ENCODE data around the gene ATF6. TPM values are rescaled to one million over a fixed set of nuclear protein-coding genes. Genes with fewer than 3 reads are reported as not detected.

The ATF6 gene
- total and polyA plus RNA-seq, 9 of the 15 experiments (the other 6 are each of a cell fraction or from before 2014, with no cell fraction given) = 11.7 to 32.4 (median 20.4) TPM

DNA sequence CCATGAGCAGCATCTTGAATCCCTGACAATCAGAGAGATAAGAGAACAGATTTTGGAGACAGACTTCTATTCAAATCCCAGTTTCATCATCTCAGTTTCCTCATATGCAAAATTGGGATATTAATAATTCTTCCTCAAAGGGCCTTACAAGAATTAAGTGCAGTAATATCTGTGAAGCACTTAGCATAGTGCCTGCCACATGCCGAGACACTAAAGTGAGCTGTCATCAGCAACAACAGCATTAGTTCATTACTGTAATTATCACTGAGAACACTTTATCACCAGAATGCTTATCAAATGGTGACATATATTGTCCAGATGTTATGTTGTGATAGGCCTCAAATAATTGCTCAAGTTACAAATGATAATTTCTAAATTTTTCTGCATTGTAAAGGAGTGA lies 45.7 kb upstream of the ATF6 start:
- no peak overlapping the region; the same call in 2 of the 3 replicates for H3K27ac ChIP-seq (ENCODE audit: extremely low read depth, low read depth, low read length)
- H2AFZ ChIP-seq (ENCODE audit: low read depth, low read length) = no peak overlapping the region
- ChIA-PET POLR2A (interaction anchor here (0.6 kb wide), 1 partner anchor 213 kb away, joined by 3 read pairs; no protein-coding TSS in a partner anchor), CTCF (ENCODE audit: low intra/inter-chr PET ratio) (no interaction called here)
- no peak overlapping the region; a peak in 1 of 4 replicates for H3K9ac ChIP-seq (ENCODE audit: insufficient read depth in 1 of 2, low read depth in 2 of 2, low read length in 2 of 2)
- peaks cover 25 to 45% of the 10 kb centered on the region in 2 experiments for H3K4me1 ChIP-seq (replicated peaks in 1 of 2; ENCODE audit: control insufficient read depth in 2 of 2, insufficient read depth in 2 of 2, low read length in 2 of 2)
- H3K9me3 ChIP-seq (replicated peaks; ENCODE audit: control insufficient read depth, insufficient read depth, low read depth, low read length) = no peaks in the 10 kb centered on the region
- H3K27me3 ChIP-seq (ENCODE audit: control insufficient read depth in 2 of 2, insufficient read depth in 2 of 2, low read length in 2 of 2) = no peaks in the 10 kb centered on the region
- no peaks in the 10 kb centered on the region for H4K20me1 ChIP-seq (replicated peaks; ENCODE audit: control insufficient read depth, insufficient read depth, low read length)
- ATAC-seq (no peak), DNase-seq (ENCODE audit: extremely low read depth in 1 of 4, low spot score in 3 of 4) (no peak), FAIRE-seq (no peak)
- intact Hi-C loops (cut with micrococcal nuclease) (loop anchor here (2.0 kb wide), 1 partner anchor 14 kb away; the partner anchor contains the start of gene FCRLA), in situ Hi-C loops (cut with MboI) (no loop called here)
- H3K4me3 ChIP-seq = no peak overlapping the region
- WGBS (ENCODE audit: insufficient coverage, low coverage, missing lambda C conversion rate) = 6% methylated on average over 1 of the region's 1 CpG
- no peaks in the 10 kb centered on the region for H3K36me3 ChIP-seq (ENCODE audit: control insufficient read depth, insufficient read depth, low read length)
- no peaks in the 10 kb centered on the region for H3K79me2 ChIP-seq (ENCODE audit: control insufficient read depth, insufficient read depth, low read length)
- no TSS peak for BruUV-seq (replicated peaks)
- H3K4me2 ChIP-seq (ENCODE audit: insufficient read depth, low read length) = no peak overlapping the region
- no peaks in the 10 kb centered on the region for H3K9me1 ChIP-seq (ENCODE audit: control insufficient read depth, insufficient read depth, low read length)
- no peak for TF ChIP-seq MAFK (IDR thresholded peaks at IDR 0.05; ENCODE audit: low read length)
- TF ChIP-seq GATAD2B (IDR thresholded peaks at IDR 0.05; ENCODE audit: borderline replicate concordance) = no peak
- TF ChIP-seq ZBTB7A (IDR thresholded peaks at IDR 0.05; ENCODE audit: borderline replicate concordance, control insufficient read depth, low read depth, low read length) = no peak
- TF ChIP-seq TAL1 (IDR thresholded peaks at IDR 0.05) = peak; percentile 27; the same call in 1 of the 2 replicates
- peak; percentile 83 for TF ChIP-seq MEIS2 (IDR thresholded peaks at IDR 0.05; ENCODE audit: partially characterized antibody)
- TF ChIP-seq ZNF165 (CRISPR knock-in tag; IDR thresholded peaks at IDR 0.05; ENCODE audit: borderline replicate concordance) = no peak
- no peak for TF ChIP-seq KAT8 (IDR thresholded peaks at IDR 0.05; ENCODE audit: low read depth)
- TF ChIP-seq, protein P1, sequence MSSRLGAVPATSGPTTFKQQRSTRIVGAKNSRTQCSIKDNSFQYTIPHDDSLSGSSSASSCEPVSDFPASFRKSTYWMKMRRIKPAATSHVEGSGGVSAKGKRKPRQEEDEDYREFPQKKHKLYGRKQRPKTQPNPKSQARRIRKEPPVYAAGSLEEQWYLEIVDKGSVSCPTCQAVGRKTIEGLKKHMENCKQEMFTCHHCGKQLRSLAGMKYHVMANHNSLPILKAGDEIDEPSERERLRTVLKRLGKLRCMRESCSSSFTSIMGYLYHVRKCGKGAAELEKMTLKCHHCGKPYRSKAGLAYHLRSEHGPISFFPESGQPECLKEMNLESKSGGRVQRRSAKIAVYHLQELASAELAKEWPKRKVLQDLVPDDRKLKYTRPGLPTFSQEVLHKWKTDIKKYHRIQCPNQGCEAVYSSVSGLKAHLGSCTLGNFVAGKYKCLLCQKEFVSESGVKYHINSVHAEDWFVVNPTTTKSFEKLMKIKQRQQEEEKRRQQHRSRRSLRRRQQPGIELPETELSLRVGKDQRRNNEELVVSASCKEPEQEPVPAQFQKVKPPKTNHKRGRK (tag; IDR thresholded peaks at IDR 0.05) = no peak
- no peak for TF ChIP-seq TAF7 (tag; IDR thresholded peaks at IDR 0.05)
- TF ChIP-seq MTA2 (IDR thresholded peaks at IDR 0.05; ENCODE audit: low read depth) = 0 out of 2 replicates have a peak, but pooled peaks have one; percentile 21
- TF ChIP-seq, protein P2, sequence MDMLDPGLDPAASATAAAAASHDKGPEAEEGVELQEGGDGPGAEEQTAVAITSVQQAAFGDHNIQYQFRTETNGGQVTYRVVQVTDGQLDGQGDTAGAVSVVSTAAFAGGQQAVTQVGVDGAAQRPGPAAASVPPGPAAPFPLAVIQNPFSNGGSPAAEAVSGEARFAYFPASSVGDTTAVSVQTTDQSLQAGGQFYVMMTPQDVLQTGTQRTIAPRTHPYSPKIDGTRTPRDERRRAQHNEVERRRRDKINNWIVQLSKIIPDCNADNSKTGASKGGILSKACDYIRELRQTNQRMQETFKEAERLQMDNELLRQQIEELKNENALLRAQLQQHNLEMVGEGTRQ (CRISPR knock-in tag; IDR thresholded peaks at IDR 0.05) = no peak
- TF ChIP-seq KDM1A (IDR thresholded peaks at IDR 0.05) = no peak
- TF ChIP-seq, protein P3, sequence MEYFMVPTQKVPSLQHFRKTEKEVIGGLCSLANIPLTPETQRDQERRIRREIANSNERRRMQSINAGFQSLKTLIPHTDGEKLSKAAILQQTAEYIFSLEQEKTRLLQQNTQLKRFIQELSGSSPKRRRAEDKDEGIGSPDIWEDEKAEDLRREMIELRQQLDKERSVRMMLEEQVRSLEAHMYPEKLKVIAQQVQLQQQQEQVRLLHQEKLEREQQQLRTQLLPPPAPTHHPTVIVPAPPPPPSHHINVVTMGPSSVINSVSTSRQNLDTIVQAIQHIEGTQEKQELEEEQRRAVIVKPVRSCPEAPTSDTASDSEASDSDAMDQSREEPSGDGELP (CRISPR knock-in tag; IDR thresholded peaks at IDR 0.05; ENCODE audit: borderline replicate concordance) = no peak
- TF ChIP-seq, protein P4, sequence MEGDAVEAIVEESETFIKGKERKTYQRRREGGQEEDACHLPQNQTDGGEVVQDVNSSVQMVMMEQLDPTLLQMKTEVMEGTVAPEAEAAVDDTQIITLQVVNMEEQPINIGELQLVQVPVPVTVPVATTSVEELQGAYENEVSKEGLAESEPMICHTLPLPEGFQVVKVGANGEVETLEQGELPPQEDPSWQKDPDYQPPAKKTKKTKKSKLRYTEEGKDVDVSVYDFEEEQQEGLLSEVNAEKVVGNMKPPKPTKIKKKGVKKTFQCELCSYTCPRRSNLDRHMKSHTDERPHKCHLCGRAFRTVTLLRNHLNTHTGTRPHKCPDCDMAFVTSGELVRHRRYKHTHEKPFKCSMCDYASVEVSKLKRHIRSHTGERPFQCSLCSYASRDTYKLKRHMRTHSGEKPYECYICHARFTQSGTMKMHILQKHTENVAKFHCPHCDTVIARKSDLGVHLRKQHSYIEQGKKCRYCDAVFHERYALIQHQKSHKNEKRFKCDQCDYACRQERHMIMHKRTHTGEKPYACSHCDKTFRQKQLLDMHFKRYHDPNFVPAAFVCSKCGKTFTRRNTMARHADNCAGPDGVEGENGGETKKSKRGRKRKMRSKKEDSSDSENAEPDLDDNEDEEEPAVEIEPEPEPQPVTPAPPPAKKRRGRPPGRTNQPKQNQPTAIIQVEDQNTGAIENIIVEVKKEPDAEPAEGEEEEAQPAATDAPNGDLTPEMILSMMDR (IDR thresholded peaks at IDR 0.05 in 2 of 3, conservative IDR thresholded peaks at IDR 0.05 in 1 of 3; ENCODE audit: insufficient read depth in 2 of 3, low read depth in 1 of 3, low read length in 3 of 3) = no peak
- TF ChIP-seq, protein P5, sequence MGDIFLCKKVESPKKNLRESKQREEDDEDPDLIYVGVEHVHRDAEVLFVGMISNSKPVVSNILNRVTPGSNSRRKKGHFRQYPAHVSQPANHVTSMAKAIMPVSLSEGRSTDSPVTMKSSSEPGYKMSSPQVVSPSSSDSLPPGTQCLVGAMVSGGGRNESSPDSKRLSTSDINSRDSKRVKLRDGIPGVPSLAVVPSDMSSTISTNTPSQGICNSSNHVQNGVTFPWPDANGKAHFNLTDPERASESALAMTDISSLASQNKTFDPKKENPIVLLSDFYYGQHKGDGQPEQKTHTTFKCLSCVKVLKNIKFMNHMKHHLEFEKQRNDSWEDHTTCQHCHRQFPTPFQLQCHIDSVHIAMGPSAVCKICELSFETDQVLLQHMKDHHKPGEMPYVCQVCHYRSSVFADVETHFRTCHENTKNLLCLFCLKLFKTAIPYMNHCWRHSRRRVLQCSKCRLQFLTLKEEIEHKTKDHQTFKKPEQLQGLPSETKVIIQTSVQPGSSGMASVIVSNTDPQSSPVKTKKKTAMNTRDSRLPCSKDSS (IDR thresholded peaks at IDR 0.05; ENCODE audit: low read depth, partially characterized antibody) = no peak
- TF ChIP-seq CBFA2T3 (IDR thresholded peaks at IDR 0.05) = peak; percentile 64
- peak; percentile 71 for TF ChIP-seq TEAD4 (IDR thresholded peaks at IDR 0.05; ENCODE audit: low read length)
- no peak for TF ChIP-seq TEAD4 (CRISPR knock-in tag; IDR thresholded peaks at IDR 0.05; ENCODE audit: borderline replicate concordance)
